GM15510 (cell line): Measurements from ENCODE around the gene ZDHHC18.
A peak's percentile ranks its signal among the peaks of the same experiment; 100 is the strongest.

Source experiments
- POLR2A ChIP-seq: IDR thresholded peaks from 3 replicates; pipeline ENCODE4 v1.6.1; 2011; ENCODE audit warnings: borderline replicate concordance; ENCODE audit not compliant: insufficient read length; ENCODE audit errors: extremely low read depth

ZDHHC18 gene

DNA sequence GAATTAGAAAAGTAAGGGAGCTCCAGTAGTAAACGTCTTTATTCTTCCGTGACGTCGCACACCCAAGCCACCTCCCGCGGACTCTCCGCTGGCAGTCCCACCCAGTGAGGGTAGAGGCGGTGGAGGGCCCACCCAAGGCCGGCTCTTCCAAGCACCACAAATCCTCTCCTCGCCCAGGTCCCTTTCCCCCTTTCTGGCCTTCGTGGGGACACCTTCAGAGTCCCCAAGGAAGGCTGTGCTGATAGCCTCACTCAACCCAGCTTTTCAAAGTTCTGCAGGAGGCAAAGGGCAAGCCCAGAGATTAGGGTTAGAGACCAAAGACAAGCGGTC lies 63.9 kb downstream of the ZDHHC18 start:
- no peak for TF ChIP-seq POLR2A

DNA sequence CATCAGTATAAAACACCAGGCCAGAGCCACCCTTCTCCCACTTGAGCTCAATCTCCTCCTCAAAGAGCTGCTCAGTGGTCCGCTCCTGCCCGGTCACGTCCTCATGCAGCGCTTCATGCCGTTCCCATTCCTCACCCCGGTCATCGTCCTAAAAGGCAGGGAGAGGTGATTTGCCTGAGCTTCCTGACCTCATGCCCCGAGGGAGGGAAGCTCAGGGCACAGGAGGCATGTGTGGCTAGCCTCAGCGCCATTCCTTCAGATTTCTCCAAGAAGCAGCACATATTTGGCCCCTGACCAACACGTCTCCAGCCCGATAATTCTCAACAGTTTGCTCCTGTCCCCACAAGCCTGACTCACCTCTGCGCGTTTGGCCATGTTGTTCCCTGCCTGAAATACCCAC lies 67.8 kb downstream of the ZDHHC18 start:
- no peak for TF ChIP-seq POLR2A

DNA sequence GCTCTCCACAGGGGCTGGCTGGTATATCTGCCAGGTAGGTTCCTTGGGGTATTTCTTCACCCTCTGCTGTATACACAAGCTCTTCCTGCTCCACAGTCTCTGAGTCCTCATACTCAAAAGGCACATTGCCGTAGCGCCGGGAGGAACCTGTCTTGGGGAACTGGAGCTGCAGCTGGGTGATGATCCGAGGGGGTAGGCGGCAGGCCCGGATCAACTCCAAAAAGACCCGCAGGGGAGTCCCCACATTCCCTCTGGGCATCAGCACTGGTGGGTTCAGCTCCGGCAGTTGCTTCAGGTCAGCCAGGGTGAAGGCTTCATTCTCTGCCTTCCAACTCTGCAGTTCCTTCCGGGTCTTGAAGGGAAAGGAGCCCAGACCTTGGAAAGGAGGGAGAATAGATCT lies 70.9 kb downstream of the ZDHHC18 start:
- TF ChIP-seq POLR2A: no peak

DNA sequence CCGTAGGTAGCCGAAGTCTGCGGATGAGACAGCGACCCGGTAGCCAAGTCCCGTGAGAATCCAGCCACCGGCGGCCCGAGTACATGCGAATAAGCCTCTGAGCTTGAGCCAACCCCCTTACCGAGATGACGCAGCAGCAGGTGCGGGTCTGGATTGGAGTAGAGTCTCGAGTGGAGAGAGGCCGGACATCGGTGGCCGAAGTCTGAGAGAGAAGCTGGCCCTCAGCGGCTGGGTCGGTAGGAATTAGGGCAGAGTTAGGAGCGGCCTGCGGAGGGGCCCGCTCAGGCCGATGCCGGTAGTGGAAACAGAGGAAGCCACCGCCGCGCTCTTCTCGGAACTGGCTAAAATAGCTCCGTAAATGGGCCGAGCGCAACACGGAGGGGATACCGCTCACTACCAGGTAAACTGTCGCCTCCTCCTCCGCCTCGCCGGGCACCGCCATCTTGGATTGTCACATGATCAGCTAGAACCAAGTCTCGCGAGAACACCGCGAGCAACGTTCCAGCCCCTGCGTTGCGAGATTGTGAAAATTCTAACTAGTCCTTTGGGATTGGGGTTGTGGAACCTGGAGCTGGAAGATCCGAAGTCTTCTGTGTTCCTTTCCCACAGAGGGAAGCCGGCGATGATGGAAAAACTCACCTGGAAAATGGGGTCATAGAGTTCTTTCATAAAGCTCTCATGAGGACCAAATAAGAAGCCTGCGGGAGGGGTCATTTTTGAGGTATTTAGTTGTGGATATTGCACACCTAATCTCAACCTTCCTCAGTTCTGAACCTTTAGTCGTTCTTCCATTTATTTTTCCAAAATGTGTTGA lies 73.7 kb downstream of the ZDHHC18 start, which contains the start of gene GPATCH3:
Gene GPATCH3, minus strand, starts transcription at position 467 of the 814 bp plus-strand sequence. Its CDS starts 25 bp downstream, at position 442.
- peak; percentile 90 for TF ChIP-seq POLR2A

DNA sequence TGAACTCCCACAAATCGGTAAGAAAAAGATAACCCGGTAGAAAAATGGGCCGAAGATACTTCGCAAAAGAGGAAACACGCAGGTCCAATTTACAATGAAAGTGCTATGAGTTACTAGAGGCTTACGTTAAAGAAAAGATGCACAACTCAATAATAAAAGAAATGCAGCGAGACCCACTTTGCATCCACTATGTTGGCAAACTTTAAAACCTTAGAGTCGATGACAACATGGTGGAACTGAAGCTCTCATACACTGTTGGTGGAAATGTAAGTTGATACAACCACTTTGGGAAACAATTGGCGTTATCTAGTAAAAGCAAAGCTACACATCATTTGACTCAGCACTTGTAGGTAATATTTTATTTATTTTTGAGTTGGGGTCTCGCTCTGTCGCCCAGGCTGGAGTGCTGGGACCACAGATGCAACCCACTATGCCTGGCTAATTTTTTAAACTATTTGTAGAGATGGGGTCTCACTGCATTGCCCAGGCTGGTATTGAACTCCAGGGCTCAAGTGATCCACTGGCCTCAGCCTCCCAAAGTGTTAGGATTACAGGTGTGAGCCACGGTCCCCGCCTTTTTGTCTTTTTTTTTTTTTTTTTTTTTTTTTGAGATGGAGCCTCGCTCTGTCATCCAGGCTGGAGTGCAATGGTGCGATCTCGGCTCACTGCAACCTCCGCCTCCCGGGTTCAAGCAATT lies 74.5 kb downstream of the ZDHHC18 start:
- no peak for TF ChIP-seq POLR2A
